IgD-negative memory B cell (primary cell): ENCODE measurements around the gene NFYC. TPM values are rescaled to one million over a fixed set of nuclear protein-coding genes. Genes with fewer than 3 reads are reported as not detected.

Source experiments
- polyA plus RNA-seq: library from polyadenylated mRNA; unstranded; fragments of 300-500 nt; fragmentation: Illumina TruSeq; gene quantifications from one replicate; pipeline ENCODE4 v1.2.3, GENCODE V29; 2021

NFYC gene
- polyA plus RNA-seq, 1 donor from 2014 or later: 74.3 TPM

Other genes starting within 250 kb of the NFYC start
- 0.95 TPM for gene ZFP69B, start 241.2 kb upstream of the NFYC start, polyA plus RNA-seq
- 5.7 TPM for gene ZFP69, start 214.4 kb upstream of the NFYC start, polyA plus RNA-seq
- gene EXO5, start 182.9 kb upstream of the NFYC start, polyA plus RNA-seq: 7.9 TPM
- gene ZNF684, start 160.1 kb upstream of the NFYC start, polyA plus RNA-seq: 4.5 TPM
- gene RIMS3, start 26.0 kb upstream of the NFYC start, polyA plus RNA-seq: 2.2 TPM
- gene KCNQ4, start 92.1 kb downstream of the NFYC start, polyA plus RNA-seq: not detected
- gene CITED4, start 170.7 kb downstream of the NFYC start, polyA plus RNA-seq: 1.7 TPM